Cardiac muscle cell (in vitro differentiated cells and primary cell): Measurements from ENCODE around the gene FOSB. TPM values are rescaled to one million over a fixed set of nuclear protein-coding genes. Genes with fewer than 3 reads are reported as not detected.
"Not testable (repeated sequence)": the region's sequence is repeated elsewhere in the genome, so short reads cannot be mapped to it uniquely, and the experiment has no call there.

ENCODE experiments used
- DNase-seq, 2 donors: peaks; one replicate each; pipeline versions ENCODE4 v3.0.0 to v3.0.0-alpha.2; 2010 to 2017; ENCODE audit warnings: low read depth in 1 of 2, low spot score in 1 of 2
- H3K27ac ChIP-seq: fragments of 200-600 bp; sonication (generic); 2 replicates; pipeline ENCODE4 v1.5.1; 2016
- H3K27me3 ChIP-seq: fragments of 200-600 bp; sonication (generic); 2 replicates; pipeline ENCODE4 v1.6.0; 2016; ENCODE audit warnings: control low read depth
- H3K36me3 ChIP-seq: fragments of 200-600 bp; sonication (generic); 2 replicates; pipeline ENCODE4 v1.5.1; 2016; ENCODE audit warnings: control low read depth
- H3K4me1 ChIP-seq: fragments of 200-600 bp; sonication (generic); 2 replicates; pipeline ENCODE4 v1.8.1; 2017; ENCODE audit warnings: low read depth, mild to moderate bottlenecking, mixed run types
- H3K4me3 ChIP-seq: fragments of 200-600 bp; sonication (generic); 2 replicates; pipeline ENCODE4 v1.5.1; 2016; ENCODE audit warnings: mild to moderate bottlenecking
- H3K9me3 ChIP-seq: fragments of 200-600 bp; sonication (generic); 2 replicates; pipeline ENCODE4 v1.5.1; 2017; ENCODE audit warnings: low read depth, mild to moderate bottlenecking, control low read depth
- polyA plus RNA-seq: library from polyadenylated mRNA; unstranded; fragments of >200 nt; fragmentation: Nextera tagmentation; extraction: Ambion mirVana; gene quantifications from 2 replicates; pipeline ENCODE4 v1.2.1, GENCODE V29; 2016
- total RNA-seq: library from RNA; depleted of rRNA; stranded (reverse); fragments of >200 nt; gene quantifications from 2 replicates; pipeline ENCODE4 v1.2.3, GENCODE V29; 2016
- TF ChIP-seq, protein P1 (sequence below): IDR thresholded peaks from 2 replicates; pipeline ENCODE4 v1.5.1; 2012; ENCODE audit warnings: low read depth, mild to moderate bottlenecking, low read length

FOSB gene
- total and polyA plus RNA-seq, 2 experiments from 2014 or later, result 1.7 to 4.5 TPM

DNA sequence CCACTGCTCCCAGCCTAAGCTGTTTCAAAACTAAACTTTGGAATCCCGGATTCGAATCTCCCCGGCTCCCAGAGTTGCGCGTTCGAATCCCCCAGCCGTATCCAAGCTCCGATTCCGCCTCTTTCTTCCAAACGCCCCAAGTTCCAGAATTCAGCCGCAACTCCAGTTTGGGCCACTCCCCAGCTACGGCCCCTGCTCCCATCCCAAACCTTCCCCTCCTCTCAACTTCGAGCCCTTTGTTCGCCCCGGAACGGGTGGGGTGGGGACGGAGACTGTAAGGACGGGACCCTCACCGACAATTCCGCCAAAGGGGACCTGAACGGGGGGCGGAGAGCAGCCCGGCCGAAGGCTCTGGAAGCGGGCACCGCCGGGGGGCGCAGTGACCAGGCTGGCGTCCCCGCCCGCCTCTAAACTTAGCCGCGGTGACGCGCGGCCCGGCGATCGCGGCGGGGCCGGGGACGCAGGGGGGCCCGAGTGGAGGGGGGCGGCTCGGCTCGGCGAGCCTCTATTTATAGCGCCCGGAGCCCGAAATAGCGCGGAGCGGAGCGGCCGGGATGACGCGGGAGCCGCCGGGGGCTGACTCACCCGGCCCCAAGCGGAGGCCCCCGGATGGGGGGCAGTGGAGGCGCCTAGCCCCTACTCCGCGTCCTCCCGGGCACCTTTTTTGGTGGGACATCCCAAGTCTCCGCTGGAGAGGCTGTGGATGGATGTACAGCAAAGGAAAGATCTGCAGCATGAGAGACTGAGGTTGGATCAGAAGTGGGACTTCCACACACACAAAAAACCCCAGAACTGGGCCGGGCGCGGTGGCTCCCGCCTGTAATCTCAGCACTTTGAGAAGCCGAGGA, 39.2 kb upstream of the FOSB start:
- Histone ChIP-seq H3K4me1 (peaks cover 11% of the 10 kb centered on the region), H3K9me3 (no peaks in the 10 kb centered on the region), H3K27ac (peak overlapping the region; percentile 84), H3K36me3 (no peaks in the 10 kb centered on the region), H3K4me3 (peak overlapping the region; percentile 35), H3K27me3 (no peaks in the 10 kb centered on the region)
- DNase-seq, result peak; percentile 59 to 95
- TF ChIP-seq, protein P1, sequence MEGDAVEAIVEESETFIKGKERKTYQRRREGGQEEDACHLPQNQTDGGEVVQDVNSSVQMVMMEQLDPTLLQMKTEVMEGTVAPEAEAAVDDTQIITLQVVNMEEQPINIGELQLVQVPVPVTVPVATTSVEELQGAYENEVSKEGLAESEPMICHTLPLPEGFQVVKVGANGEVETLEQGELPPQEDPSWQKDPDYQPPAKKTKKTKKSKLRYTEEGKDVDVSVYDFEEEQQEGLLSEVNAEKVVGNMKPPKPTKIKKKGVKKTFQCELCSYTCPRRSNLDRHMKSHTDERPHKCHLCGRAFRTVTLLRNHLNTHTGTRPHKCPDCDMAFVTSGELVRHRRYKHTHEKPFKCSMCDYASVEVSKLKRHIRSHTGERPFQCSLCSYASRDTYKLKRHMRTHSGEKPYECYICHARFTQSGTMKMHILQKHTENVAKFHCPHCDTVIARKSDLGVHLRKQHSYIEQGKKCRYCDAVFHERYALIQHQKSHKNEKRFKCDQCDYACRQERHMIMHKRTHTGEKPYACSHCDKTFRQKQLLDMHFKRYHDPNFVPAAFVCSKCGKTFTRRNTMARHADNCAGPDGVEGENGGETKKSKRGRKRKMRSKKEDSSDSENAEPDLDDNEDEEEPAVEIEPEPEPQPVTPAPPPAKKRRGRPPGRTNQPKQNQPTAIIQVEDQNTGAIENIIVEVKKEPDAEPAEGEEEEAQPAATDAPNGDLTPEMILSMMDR, result peak; percentile 55

DNA sequence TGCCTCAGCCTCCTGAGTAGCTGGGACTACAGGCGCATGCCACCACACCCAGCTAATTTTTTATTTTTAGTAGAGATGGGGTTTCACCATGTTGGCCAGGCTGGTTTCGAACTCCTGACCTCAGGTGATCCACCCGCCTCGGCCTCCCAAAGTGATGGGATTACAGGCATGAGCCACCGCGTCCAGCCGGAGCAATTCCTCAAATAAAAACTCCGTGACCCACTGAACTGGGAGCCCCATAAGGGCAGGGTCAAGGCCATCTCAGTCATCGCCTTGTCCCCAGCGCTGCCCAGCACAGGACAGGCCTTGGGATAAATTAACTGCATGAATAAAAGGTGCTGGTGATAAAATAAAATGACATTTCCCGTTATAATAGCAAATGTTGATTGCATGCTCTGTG, 37.9 kb upstream of the FOSB start:
- H3K4me3 ChIP-seq, DNase-seq, H3K27me3 ChIP-seq, H3K36me3 ChIP-seq, H3K9me3 ChIP-seq, H3K4me1 ChIP-seq: not testable (repeated sequence)
- H3K27ac ChIP-seq, result peak overlapping the region; percentile 84

DNA sequence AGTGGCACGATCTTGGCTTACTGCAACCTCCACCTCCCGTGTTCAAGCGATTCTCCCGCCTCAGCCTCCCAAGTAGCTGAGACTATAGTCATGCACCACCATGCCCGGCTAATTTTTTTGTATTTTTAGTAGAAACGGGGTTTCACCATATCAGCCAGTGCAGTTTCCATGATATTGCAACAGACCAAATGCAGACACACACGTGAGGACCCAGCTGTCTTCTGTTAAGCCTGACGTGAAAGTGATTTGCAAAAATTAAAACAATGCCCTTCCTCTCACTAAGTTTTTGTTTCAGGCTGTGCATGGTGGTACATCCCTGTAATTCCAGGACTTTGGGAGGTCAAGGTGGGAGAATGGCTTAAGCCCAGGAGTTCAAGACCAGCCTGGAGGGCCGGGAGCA, 36.8 kb upstream of the FOSB start:
- H3K9me3 ChIP-seq, H3K4me1 ChIP-seq, H3K27me3 ChIP-seq, H3K36me3 ChIP-seq, H3K4me3 ChIP-seq: not testable (repeated sequence)
- DNase-seq, result peak in 1 of 2 donors; percentile 84
- peak overlapping the region; percentile 84 for H3K27ac ChIP-seq

DNA sequence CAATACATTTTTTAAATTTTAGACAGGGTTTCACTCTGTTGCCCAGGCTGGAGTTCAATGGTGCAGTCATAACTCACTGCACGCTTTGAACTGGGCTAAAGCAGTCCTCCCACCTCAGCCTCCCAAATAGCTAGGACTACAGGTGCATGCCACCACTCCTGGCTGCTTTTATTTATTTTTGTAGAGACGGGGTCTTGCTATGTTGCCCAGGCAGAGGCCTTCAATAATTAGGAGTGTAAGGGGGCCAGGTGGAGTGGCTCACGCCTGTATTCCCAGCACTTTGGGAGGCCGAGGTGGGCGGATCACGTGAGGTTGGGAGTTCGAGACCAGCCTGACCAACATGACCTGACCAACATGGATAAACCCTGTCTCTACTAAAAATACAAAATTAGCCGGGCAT, 35.3 kb upstream of the FOSB start:
- not testable (repeated sequence) for H3K9me3 ChIP-seq, H3K4me3 ChIP-seq, H3K4me1 ChIP-seq, H3K36me3 ChIP-seq, DNase-seq, H3K27ac ChIP-seq, H3K27me3 ChIP-seq

DNA sequence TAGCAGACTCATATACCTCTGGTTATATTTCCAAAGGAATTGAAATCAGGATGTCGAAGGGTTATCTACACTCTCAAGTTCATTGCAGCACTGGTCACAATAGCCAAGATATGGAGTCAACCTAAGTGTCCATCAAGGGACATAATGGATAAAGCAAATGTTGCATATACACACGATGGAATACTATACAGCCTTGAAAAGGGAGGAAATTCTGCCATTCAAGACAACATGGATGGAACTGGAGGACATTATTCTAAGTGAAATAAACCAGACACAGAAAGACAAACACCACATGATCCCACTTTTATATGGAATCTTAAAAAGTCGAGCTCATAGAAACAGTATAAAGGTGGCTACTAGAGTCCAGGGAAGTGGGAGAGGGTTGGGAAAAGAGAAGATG, 30.5 kb upstream of the FOSB start:
- Histone ChIP-seq H3K9me3 (no peaks in the 10 kb centered on the region), H3K4me3 (no peak overlapping the region), H3K27ac (no peak overlapping the region), H3K27me3 (no peaks in the 10 kb centered on the region), H3K4me1 (peaks cover 13% of the 10 kb centered on the region), H3K36me3 (no peaks in the 10 kb centered on the region)
- TF ChIP-seq, protein P1, result no peak
- no peak for DNase-seq

GRCh38 chr19:45439190-45439568, 28.6 kb upstream of the FOSB start:
- Histone ChIP-seq H3K4me1 (peaks cover 13% of the 10 kb centered on the region), H3K27me3 (no peaks in the 10 kb centered on the region), H3K27ac (peak overlapping the region; percentile 97), H3K36me3 (no peaks in the 10 kb centered on the region), H3K4me3 (peak overlapping the region; percentile 71), H3K9me3 (no peaks in the 10 kb centered on the region)
- DNase-seq, result no peak
- TF ChIP-seq, protein P1, result no peak

DNA sequence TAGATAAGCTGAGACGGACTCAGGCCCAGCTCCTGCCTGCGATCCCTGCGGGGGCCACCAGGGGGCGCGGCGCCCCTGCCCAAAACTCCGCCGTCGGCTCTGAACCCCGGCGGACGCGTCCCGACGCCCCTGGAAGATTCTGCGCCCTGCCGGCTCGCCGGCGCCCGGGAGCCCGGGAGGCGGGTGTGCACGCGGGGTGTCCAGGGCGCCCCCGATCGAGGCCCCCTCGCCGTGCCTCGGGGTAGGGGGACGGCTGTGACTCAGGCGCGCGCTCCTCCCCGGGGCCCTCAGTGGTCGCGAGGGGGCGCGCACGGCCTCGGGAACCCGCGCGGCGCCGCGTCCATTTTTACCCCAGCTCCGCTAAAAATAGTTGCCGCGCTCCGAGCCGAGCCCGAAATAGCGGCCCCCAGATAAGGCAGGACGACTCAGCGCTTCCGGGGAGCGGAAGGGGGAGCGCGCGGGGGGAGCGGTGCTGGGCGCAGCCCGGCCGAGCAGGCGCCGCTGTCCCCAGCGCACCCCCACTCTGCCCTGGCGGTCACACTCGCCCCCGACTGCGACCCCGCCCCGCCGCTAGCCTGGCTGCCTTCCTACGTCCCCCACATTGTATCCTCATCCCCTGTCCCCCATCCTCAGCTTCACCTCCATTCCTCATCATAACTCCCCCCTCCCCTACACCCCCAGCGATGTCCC, 28.1 kb upstream of the FOSB start:
- H3K27me3 ChIP-seq, result no peaks in the 10 kb centered on the region
- H3K4me3 ChIP-seq, result peak overlapping the region; percentile 71
- peak; percentile 82 to 93 for DNase-seq
- H3K9me3 ChIP-seq, result no peaks in the 10 kb centered on the region
- peaks cover 15% of the 10 kb centered on the region for H3K4me1 ChIP-seq
- TF ChIP-seq, protein P1, result peak; percentile 99
- H3K36me3 ChIP-seq, result no peaks in the 10 kb centered on the region
- peak overlapping the region; percentile 97 for H3K27ac ChIP-seq
